Measurements from ENCODE around the gene TTPAL. TPM values are rescaled to one million over a fixed set of nuclear protein-coding genes. Genes with fewer than 3 reads are reported as not detected.

Gene TTPAL
- total RNA-seq, 1 experiment from 2014 or later, result 14.1 TPM

Other genes with a start within 250 kb of the TTPAL start
- gene GDAP1L1, start 228.6 kb upstream of the TTPAL start, total RNA-seq (2014; rRNA removed; shearing (Covaris generic)), result not detected in 2 replicates
- gene FITM2, start 164.7 kb upstream of the TTPAL start, total RNA-seq (2014; rRNA removed; shearing (Covaris generic)), result 5.7 and 5.8 TPM in 2 replicates
- not detected in 2 replicates for gene R3HDML, start 138.8 kb upstream of the TTPAL start, total RNA-seq (2014; rRNA removed; shearing (Covaris generic))
- not detected in 2 replicates for gene HNF4A, start 120.2 kb upstream of the TTPAL start, total RNA-seq (2014; rRNA removed; shearing (Covaris generic))
- gene SERINC3, start 46.2 kb downstream of the TTPAL start, total RNA-seq (2014; rRNA removed; shearing (Covaris generic)), result 48.4 and 50.7 TPM in 2 replicates
- 9.6 and 10.1 TPM in 2 replicates for gene PKIG, start 106.7 kb downstream of the TTPAL start, total RNA-seq (2014; rRNA removed; shearing (Covaris generic))
- 17.9 and 19.0 TPM in 2 replicates for gene ADA, start 175.8 kb downstream of the TTPAL start, total RNA-seq (2014; rRNA removed; shearing (Covaris generic))
- not detected in 2 replicates for gene CCN5, start 239.5 kb downstream of the TTPAL start, total RNA-seq (2014; rRNA removed; shearing (Covaris generic))